OCI-LY1 (cell line): ENCODE measurements around the gene SRP9.

Source experiments
- CTCF ChIP-seq: fragments of 200-600 bp; sonication (generic), shearing (Covaris generic); IDR thresholded peaks from 2 replicates; pipeline ENCODE4 v1.5.1; 2017; ENCODE audit warnings: mild to moderate bottlenecking, antibody characterized with exemption, low read length, moderate library complexity, mixed read lengths
- EZH2 ChIP-seq: fragments of 200-600 bp; sonication (generic), shearing (Covaris generic); IDR thresholded peaks from 2 replicates; pipeline ENCODE4 v1.8.0; 2017; ENCODE audit warnings: borderline replicate concordance, mixed run types, mild to moderate bottlenecking, antibody characterized with exemption, low read length, moderate library complexity, mixed read lengths

- TF ChIP-seq CTCF, result no peak
- TF ChIP-seq EZH2, result no peak
These were observed 30.1 kb upstream of the SRP9 start for GRCh38 chr1:225747566-225747965.
